IMR-90 (cell line): ENCODE data around the gene C19orf25. TPM values are rescaled to one million over a fixed set of nuclear protein-coding genes. Genes with fewer than 3 reads are reported as not detected.

Source experiments
- ATAC-seq: fragments of 200-7000 bp; cut with Tn5 transposase; 2 replicates; pipeline ENCODE4 v1.9.1; 2020; ENCODE audit warnings: low read depth, mild to moderate bottlenecking, moderate library complexity
- BruUV-seq: library from RNA; stranded (reverse); fragments of 400-500 nt; replicated peaks from 2 replicates; lab custom pipeline; 2021; lab: Mats Ljungman, UMichigan
- CTCF ChIA-PET: fragments of 300-600 bp; formaldehyde crosslinking; extraction: SDS; loops from one replicate; lab custom pipeline; 2021; ENCODE audit warnings: antibody characterized with exemption; lab: Yijun Ruan, JAX
- POLR2A ChIA-PET: fragments of 300-600 bp; sonication (Branson Sonifier 250); formaldehyde crosslinking; loops from one replicate; lab custom pipeline; 2022; ENCODE audit warnings: antibody characterized with exemption; ENCODE audit not compliant: unreplicated experiment; lab: Charles Lee
- DNase-seq: peaks from one replicate; pipeline ENCODE4 v3.0.0; 2013
- H2AFZ ChIP-seq: replicated peaks from 2 replicates; pipeline ENCODE3; 2013; ENCODE audit warnings: low read length, mild to moderate bottlenecking; ENCODE audit not compliant: poor library complexity
- H2AK5ac ChIP-seq: 2 replicates; pipeline ENCODE4 v1.6.1; 2013; ENCODE audit warnings: low read depth, low read length, inconsistent platforms
- H2AK9ac ChIP-seq: replicated peaks from 2 replicates; pipeline ENCODE3; 2013; ENCODE audit warnings: mild to moderate bottlenecking, low read depth, low read length, moderate library complexity; ENCODE audit not compliant: poor library complexity
- H2BK120ac ChIP-seq: 2 replicates; pipeline ENCODE4 v1.6.1; 2013; ENCODE audit warnings: low read depth, low read length, inconsistent platforms
- H2BK15ac ChIP-seq: 3 replicates; pipeline ENCODE4 v1.6.1; 2013; ENCODE audit warnings: low read depth, low read length, inconsistent platforms
- H2BK20ac ChIP-seq: 2 replicates; pipeline ENCODE4 v1.6.1; 2013; ENCODE audit warnings: low read depth, mild to moderate bottlenecking, inconsistent platforms, low read length, moderate library complexity
- H2BK5ac ChIP-seq: 2 replicates; pipeline ENCODE4 v1.6.1; 2013; ENCODE audit warnings: mild to moderate bottlenecking, low read depth, low read length, inconsistent platforms; ENCODE audit not compliant: poor library complexity, severe bottlenecking
- H3K14ac ChIP-seq: replicated peaks from 2 replicates; pipeline ENCODE4 v1.6.1; 2013; ENCODE audit warnings: low read depth, low read length, inconsistent platforms
- H3K18ac ChIP-seq: 2 replicates; pipeline ENCODE4 v1.6.1; 2013; ENCODE audit warnings: low read depth, low read length, control low read depth
- H3K23ac ChIP-seq: 2 replicates; pipeline ENCODE4 v1.6.1; 2013; ENCODE audit warnings: low read depth, low read length, inconsistent platforms
- H3K27ac ChIP-seq: 2 replicates; pipeline ENCODE4 v1.5.1; 2013; ENCODE audit warnings: mild to moderate bottlenecking, control low read depth, low read length; ENCODE audit not compliant: insufficient read depth
- H3K27me3 ChIP-seq: 2 replicates; pipeline ENCODE4 v1.6.1; 2013; ENCODE audit warnings: low read length; ENCODE audit not compliant: control insufficient read depth, insufficient read depth
- H3K36me3 ChIP-seq: 2 replicates; pipeline ENCODE4 v1.6.1; 2013; ENCODE audit warnings: low read length, mixed read lengths; ENCODE audit not compliant: control insufficient read depth, insufficient read depth
- H3K4ac ChIP-seq: 2 replicates; pipeline ENCODE4 v1.6.1; 2013; ENCODE audit warnings: low read depth, low read length, inconsistent platforms
- H3K4me1 ChIP-seq: 2 replicates; pipeline ENCODE4 v1.6.1; 2013; ENCODE audit warnings: low read length, mixed read lengths; ENCODE audit not compliant: control insufficient read depth, insufficient read depth
- H3K4me2 ChIP-seq: 2 replicates; pipeline ENCODE4 v1.6.1; 2013; ENCODE audit warnings: low read depth, mild to moderate bottlenecking, control low read depth, low read length, moderate library complexity
- H3K4me3 ChIP-seq: 2 replicates; pipeline ENCODE4 v1.5.1; 2013; ENCODE audit warnings: low read depth, mild to moderate bottlenecking, control low read depth, low read length, moderate library complexity; ENCODE audit not compliant: insufficient read depth
- H3K56ac ChIP-seq: 2 replicates; pipeline ENCODE4 v1.6.1; 2013; ENCODE audit warnings: low read length, inconsistent platforms; ENCODE audit not compliant: insufficient read depth; ENCODE audit errors: extremely low read depth
- H3K79me1 ChIP-seq, 2 experiments: 2 replicates each; pipeline ENCODE4 v1.6.1; 2013; ENCODE audit warnings: low read length in 2 of 2, inconsistent platforms in 1 of 2, low read depth in 1 of 2
- H3K9ac ChIP-seq: 2 replicates; pipeline ENCODE4 v1.6.1; 2013; ENCODE audit warnings: low read depth, low read length, control low read depth
- H3K9me1 ChIP-seq: 2 replicates; pipeline ENCODE4 v1.6.1; 2013; ENCODE audit warnings: low read length, inconsistent platforms; ENCODE audit not compliant: insufficient read depth
- H3K9me3 ChIP-seq: 2 replicates; pipeline ENCODE4 v1.6.1; 2013; ENCODE audit warnings: low read length; ENCODE audit not compliant: control insufficient read depth, insufficient read depth
- H4K20me1 ChIP-seq: 2 replicates; pipeline ENCODE4 v1.6.1; 2013; ENCODE audit warnings: low read length, inconsistent platforms; ENCODE audit not compliant: insufficient read depth
- H4K5ac ChIP-seq: 2 replicates; pipeline ENCODE4 v1.6.1; 2013; ENCODE audit warnings: mild to moderate bottlenecking, low read depth, low read length, control low read depth
- H4K8ac ChIP-seq, 2 experiments: 2 replicates each; pipeline ENCODE4 v1.6.1; 2013; ENCODE audit warnings: low read depth in 2 of 2, low read length in 2 of 2, control low read depth in 1 of 2, inconsistent platforms in 1 of 2
- H4K91ac ChIP-seq: 2 replicates; pipeline ENCODE4 v1.6.1; 2013; ENCODE audit warnings: low read depth, low read length, inconsistent platforms; ENCODE audit not compliant: insufficient read depth
- BHLHE40 ChIP-seq: fragments of 150-350 bp; IDR thresholded peaks from 2 replicates; pipeline ENCODE4 v1.6.1; 2016; ENCODE audit warnings: mild to moderate bottlenecking, low read depth, low read length
- CEBPB ChIP-seq: IDR thresholded peaks from 2 replicates; pipeline ENCODE4 v1.6.1; 2012; ENCODE audit warnings: low read depth, low read length, improper control_type of control experiment
- CHD1 ChIP-seq: IDR thresholded peaks from 2 replicates; pipeline ENCODE4 v1.6.1; 2012; ENCODE audit warnings: low read depth, low read length, improper control_type of control experiment
- MAFK ChIP-seq: IDR thresholded peaks from 2 replicates; pipeline ENCODE4 v1.6.1; 2012; ENCODE audit warnings: low read depth, low read length, improper control_type of control experiment
- MAZ ChIP-seq: IDR thresholded peaks from 2 replicates; pipeline ENCODE4 v1.6.1; 2012; ENCODE audit warnings: low read depth, mild to moderate bottlenecking, low read length, improper control_type of control experiment, moderate library complexity, borderline replicate concordance
- MXI1 ChIP-seq: IDR thresholded peaks from 2 replicates; pipeline ENCODE4 v1.6.1; 2012; ENCODE audit warnings: low read depth, mild to moderate bottlenecking, low read length, moderate library complexity, borderline replicate concordance
- NFE2L2 ChIP-seq: fragments of 150-350 bp; IDR thresholded peaks from 2 replicates; pipeline ENCODE4 v1.6.1; 2016; ENCODE audit warnings: low read depth, mild to moderate bottlenecking, low read length
- POLR2A ChIP-seq: IDR thresholded peaks from 2 replicates; pipeline ENCODE4 v1.6.1; 2012; ENCODE audit warnings: mild to moderate bottlenecking, low read depth, low read length
- RAD21 ChIP-seq: IDR thresholded peaks from 2 replicates; pipeline ENCODE4 v1.6.1; 2012; ENCODE audit warnings: low read length, improper control_type of control experiment
- RCOR1 ChIP-seq: IDR thresholded peaks from 2 replicates; pipeline ENCODE4 v1.6.1; 2012; ENCODE audit warnings: mild to moderate bottlenecking, low read length, improper control_type of control experiment; ENCODE audit not compliant: insufficient replicate concordance
- RFX5 ChIP-seq: IDR thresholded peaks from 2 replicates; pipeline ENCODE4 v1.8.0; 2012; ENCODE audit warnings: low read depth, mild to moderate bottlenecking, low read length, moderate library complexity
- SMC3 ChIP-seq: fragments of 150-350 bp; IDR thresholded peaks from 2 replicates; pipeline ENCODE4 v1.6.1; 2016; ENCODE audit warnings: low read depth, mild to moderate bottlenecking, antibody characterized with exemption, low read length, moderate library complexity
- WGBS, 2 experiments: methylation state at CpG; one replicate each; pipeline versions ENCODE4 v1.1.5 to v1.1.7; 2013; ENCODE audit warnings: missing lambda C conversion rate in 2 of 2; ENCODE audit not compliant: insufficient read length in 1 of 2; ENCODE audit errors: extremely low coverage in 2 of 2; 5-methylcytosine and 5-hydroxymethylcytosine counted together
- dilution Hi-C: fragments of 300-500 bp; cut with HindIII; formaldehyde crosslinking; loops from one replicate; pipeline ENCODE4 v1.14.3; 2018; ENCODE audit warnings: low sequenced_read_pairs; ENCODE audit not compliant: unreplicated experiment
- in situ Hi-C: fragments of 300-500 bp; cut with MboI; formaldehyde crosslinking; loops from 3 replicates; pipeline ENCODE4 v1.14.3; 2019; ENCODE audit warnings: low sequenced_read_pairs, inconsistent platforms, mixed read lengths
- intact Hi-C: fragments of 100-400 bp; cut with micrococcal nuclease; formaldehyde crosslinking; loops from 2 replicates; pipeline ENCODE4 v1.10.0; 2022
- polyA plus RNA-seq, 3 experiments: library from polyadenylated mRNA; depleted of rRNA; stranded (reverse); fragments of >200 nt; gene quantifications; 2 replicates each; pipeline ENCODE4 v1.2.3, GENCODE V29; 2012; ENCODE audit warnings: low replicate concordance in 1 of 3
- total RNA-seq: library from RNA; depleted of rRNA; stranded (reverse); fragments of >200 nt; gene quantifications from 2 replicates; pipeline ENCODE4 v1.2.3, GENCODE V29; 2012
- TF ChIP-seq, protein P1 (sequence below): fragments of 150-350 bp; IDR thresholded peaks from 2 replicates; pipeline ENCODE4 v1.6.1; 2016; ENCODE audit warnings: low read depth, mild to moderate bottlenecking, low read length, moderate library complexity, borderline replicate concordance
- TF ChIP-seq, protein P2 (sequence below): conservative IDR thresholded peaks from 2 replicates; pipeline ENCODE4 v1.5.1; 2012; ENCODE audit warnings: mild to moderate bottlenecking, low read depth, low read length, improper control_type of control experiment
- TF ChIP-seq, protein P3 (sequence below): fragments of 150-350 bp; IDR thresholded peaks from 2 replicates; pipeline ENCODE4 v1.6.1; 2017; ENCODE audit warnings: mild to moderate bottlenecking, antibody characterized with exemption, low read length, low read depth

The C19orf25 gene
- total and polyA plus RNA-seq, 2 of the 4 experiments (the other 2 are of a cell fraction) = 10.4 to 34.9 TPM

DNA sequence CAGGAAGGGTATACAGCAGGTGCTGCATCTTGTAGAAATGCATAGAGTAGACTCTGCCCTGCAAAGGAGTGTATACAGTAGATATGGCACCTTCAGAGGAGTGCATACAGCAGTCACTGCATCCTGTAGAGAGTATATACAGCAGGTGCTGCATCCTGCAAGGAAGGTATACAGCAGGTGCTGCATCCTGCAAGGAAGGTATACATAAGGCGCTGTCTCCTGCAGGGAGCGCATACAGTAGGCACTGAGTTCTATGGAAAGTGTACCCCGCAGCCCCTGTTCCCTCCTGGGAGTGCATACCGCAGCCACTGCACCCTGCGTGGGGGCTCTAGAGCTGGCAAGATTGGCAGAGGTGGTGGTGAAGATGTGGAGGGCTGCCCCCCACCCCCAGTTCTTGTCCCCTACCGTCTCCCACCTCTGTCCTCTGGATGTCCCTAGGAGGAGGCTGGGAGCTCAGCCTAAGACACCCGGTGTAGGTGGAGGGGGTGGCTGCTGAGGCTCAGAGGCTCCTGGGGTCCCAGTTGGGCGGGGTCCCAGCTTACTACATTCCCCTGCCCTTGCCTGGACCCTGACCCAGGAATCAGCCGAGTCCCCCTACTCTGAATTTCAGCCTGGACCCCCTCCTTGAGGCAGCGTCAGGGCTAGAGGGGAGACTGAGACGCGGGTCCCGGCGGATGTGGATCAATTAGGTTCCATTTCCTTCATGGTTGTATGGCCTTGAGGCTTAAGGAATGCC is 36.1 kb upstream of the C19orf25 start:
- in situ Hi-C loops (no loop called here), intact Hi-C loops (no loop called here), dilution Hi-C loops (no loop called here)
- no peak overlapping the region for H3K27ac ChIP-seq
- H3K27me3 ChIP-seq = no peaks in the 10 kb centered on the region; the same call in 1 of the 2 replicates
- no peak overlapping the region for H2AFZ ChIP-seq
- no peak overlapping the region for H3K4me2 ChIP-seq
- H2BK5ac ChIP-seq = no peak overlapping the region
- no peaks in the 10 kb centered on the region for H3K36me3 ChIP-seq
- H3K4ac ChIP-seq = no peak overlapping the region
- no peak overlapping the region for H3K18ac ChIP-seq
- no peak overlapping the region for H4K5ac ChIP-seq
- H3K14ac ChIP-seq = no peak overlapping the region
- H3K79me1 ChIP-seq = peaks cover 4 to 15% of the 10 kb centered on the region in 2 experiments; a peak in 1 of 4 replicates
- no peaks in the 10 kb centered on the region for H3K9me1 ChIP-seq
- H3K56ac ChIP-seq = no peak overlapping the region
- H3K23ac ChIP-seq = no peak overlapping the region
- no peak overlapping the region for H2AK5ac ChIP-seq
- no TSS peak for BruUV-seq
- ATAC-seq (no peak), DNase-seq (no peak)
- ChIA-PET CTCF (interaction anchor here (0.7 kb wide), 1 partner anchor 52 kb away, joined by 11 read pairs; no protein-coding TSS in a partner anchor), POLR2A (interaction anchor here (0.6 kb wide), 1 partner anchor 44 kb away, joined by 3 read pairs; no protein-coding TSS in a partner anchor)
- H2BK20ac ChIP-seq = no peak overlapping the region
- H2BK15ac ChIP-seq = no peak overlapping the region
- H4K91ac ChIP-seq = no peak overlapping the region
- no peak overlapping the region for H3K4me3 ChIP-seq
- no peak overlapping the region for H4K8ac ChIP-seq
- peaks cover 6% of the 10 kb centered on the region; the same call in 1 of the 2 replicates for H4K20me1 ChIP-seq
- no peak overlapping the region for H2BK120ac ChIP-seq
- H2AK9ac ChIP-seq = no peak overlapping the region
- peaks cover 4% of the 10 kb centered on the region; the same call in 1 of the 2 replicates for H3K4me1 ChIP-seq
- H3K9me3 ChIP-seq = peaks cover 2% of the 10 kb centered on the region; the same call in 1 of the 2 replicates
- H3K9ac ChIP-seq = no peak overlapping the region
- 90% methylated on average over 2 of the region's 14 CpGs; no CpG with 5 or more reads in 1 of the 2 experiments for WGBS, 2 experiments
- TF ChIP-seq, protein P1, sequence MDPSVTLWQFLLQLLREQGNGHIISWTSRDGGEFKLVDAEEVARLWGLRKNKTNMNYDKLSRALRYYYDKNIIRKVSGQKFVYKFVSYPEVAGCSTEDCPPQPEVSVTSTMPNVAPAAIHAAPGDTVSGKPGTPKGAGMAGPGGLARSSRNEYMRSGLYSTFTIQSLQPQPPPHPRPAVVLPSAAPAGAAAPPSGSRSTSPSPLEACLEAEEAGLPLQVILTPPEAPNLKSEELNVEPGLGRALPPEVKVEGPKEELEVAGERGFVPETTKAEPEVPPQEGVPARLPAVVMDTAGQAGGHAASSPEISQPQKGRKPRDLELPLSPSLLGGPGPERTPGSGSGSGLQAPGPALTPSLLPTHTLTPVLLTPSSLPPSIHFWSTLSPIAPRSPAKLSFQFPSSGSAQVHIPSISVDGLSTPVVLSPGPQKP = no peak
- no peak for TF ChIP-seq BHLHE40
- TF ChIP-seq, protein P2, sequence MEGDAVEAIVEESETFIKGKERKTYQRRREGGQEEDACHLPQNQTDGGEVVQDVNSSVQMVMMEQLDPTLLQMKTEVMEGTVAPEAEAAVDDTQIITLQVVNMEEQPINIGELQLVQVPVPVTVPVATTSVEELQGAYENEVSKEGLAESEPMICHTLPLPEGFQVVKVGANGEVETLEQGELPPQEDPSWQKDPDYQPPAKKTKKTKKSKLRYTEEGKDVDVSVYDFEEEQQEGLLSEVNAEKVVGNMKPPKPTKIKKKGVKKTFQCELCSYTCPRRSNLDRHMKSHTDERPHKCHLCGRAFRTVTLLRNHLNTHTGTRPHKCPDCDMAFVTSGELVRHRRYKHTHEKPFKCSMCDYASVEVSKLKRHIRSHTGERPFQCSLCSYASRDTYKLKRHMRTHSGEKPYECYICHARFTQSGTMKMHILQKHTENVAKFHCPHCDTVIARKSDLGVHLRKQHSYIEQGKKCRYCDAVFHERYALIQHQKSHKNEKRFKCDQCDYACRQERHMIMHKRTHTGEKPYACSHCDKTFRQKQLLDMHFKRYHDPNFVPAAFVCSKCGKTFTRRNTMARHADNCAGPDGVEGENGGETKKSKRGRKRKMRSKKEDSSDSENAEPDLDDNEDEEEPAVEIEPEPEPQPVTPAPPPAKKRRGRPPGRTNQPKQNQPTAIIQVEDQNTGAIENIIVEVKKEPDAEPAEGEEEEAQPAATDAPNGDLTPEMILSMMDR = no peak
- no peak for TF ChIP-seq NFE2L2
- no peak for TF ChIP-seq CHD1
- no peak for TF ChIP-seq CEBPB
- no peak for TF ChIP-seq MAFK
- TF ChIP-seq, protein P3, sequence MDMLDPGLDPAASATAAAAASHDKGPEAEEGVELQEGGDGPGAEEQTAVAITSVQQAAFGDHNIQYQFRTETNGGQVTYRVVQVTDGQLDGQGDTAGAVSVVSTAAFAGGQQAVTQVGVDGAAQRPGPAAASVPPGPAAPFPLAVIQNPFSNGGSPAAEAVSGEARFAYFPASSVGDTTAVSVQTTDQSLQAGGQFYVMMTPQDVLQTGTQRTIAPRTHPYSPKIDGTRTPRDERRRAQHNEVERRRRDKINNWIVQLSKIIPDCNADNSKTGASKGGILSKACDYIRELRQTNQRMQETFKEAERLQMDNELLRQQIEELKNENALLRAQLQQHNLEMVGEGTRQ = no peak
- no peak for TF ChIP-seq RFX5
- no peak for TF ChIP-seq POLR2A
- TF ChIP-seq SMC3 = no peak
- no peak for TF ChIP-seq RAD21
- no peak for TF ChIP-seq MAZ
- no peak for TF ChIP-seq MXI1
- no peak for TF ChIP-seq RCOR1
